ENCODE measurements around the gene DLG2.

DNA sequence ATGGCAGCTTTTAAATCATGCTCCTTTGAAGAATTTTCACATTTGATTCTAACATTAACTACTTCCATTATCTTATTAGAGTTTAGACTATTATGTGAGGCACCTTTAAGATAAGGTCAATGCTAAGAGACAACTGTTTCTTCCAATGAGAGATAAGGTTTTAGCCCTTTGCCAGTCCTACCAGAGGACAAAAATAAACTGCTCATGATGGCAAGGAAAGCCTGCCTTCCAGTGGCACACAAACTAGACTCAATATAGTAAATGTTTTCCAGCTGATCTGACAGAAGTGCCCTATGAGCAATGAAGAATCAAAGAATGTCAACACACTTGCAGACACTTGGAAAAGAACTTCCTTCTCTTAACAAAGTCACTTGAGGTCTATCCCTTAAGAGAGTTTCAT is 1188.6 kb downstream of the DLG2 start:
- TF ChIP-seq, protein P1, sequence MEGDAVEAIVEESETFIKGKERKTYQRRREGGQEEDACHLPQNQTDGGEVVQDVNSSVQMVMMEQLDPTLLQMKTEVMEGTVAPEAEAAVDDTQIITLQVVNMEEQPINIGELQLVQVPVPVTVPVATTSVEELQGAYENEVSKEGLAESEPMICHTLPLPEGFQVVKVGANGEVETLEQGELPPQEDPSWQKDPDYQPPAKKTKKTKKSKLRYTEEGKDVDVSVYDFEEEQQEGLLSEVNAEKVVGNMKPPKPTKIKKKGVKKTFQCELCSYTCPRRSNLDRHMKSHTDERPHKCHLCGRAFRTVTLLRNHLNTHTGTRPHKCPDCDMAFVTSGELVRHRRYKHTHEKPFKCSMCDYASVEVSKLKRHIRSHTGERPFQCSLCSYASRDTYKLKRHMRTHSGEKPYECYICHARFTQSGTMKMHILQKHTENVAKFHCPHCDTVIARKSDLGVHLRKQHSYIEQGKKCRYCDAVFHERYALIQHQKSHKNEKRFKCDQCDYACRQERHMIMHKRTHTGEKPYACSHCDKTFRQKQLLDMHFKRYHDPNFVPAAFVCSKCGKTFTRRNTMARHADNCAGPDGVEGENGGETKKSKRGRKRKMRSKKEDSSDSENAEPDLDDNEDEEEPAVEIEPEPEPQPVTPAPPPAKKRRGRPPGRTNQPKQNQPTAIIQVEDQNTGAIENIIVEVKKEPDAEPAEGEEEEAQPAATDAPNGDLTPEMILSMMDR (IDR thresholded peaks at IDR 0.05; ENCODE audit: low read depth, low read length, missing input control), result no peak
- TF ChIP-seq SP1 (IDR thresholded peaks at IDR 0.05) (no peak), YY1 (IDR thresholded peaks at IDR 0.05) (no peak), HNF4A (conservative IDR thresholded peaks at IDR 0.05) (no peak), EGR1 (IDR thresholded peaks at IDR 0.05; ENCODE audit: low read depth in 2 of 2) (no peak)
- TF ChIP-seq, protein P2, sequence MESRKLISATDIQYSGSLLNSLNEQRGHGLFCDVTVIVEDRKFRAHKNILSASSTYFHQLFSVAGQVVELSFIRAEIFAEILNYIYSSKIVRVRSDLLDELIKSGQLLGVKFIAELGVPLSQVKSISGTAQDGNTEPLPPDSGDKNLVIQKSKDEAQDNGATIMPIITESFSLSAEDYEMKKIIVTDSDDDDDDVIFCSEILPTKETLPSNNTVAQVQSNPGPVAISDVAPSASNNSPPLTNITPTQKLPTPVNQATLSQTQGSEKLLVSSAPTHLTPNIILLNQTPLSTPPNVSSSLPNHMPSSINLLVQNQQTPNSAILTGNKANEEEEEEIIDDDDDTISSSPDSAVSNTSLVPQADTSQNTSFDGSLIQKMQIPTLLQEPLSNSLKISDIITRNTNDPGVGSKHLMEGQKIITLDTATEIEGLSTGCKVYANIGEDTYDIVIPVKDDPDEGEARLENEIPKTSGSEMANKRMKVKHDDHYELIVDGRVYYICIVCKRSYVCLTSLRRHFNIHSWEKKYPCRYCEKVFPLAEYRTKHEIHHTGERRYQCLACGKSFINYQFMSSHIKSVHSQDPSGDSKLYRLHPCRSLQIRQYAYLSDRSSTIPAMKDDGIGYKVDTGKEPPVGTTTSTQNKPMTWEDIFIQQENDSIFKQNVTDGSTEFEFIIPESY (IDR thresholded peaks at IDR 0.05), result no peak
